DND-41 (cell line): ENCODE results near the gene ZNF281.

Experiments
- EZH2 ChIP-seq: IDR thresholded peaks from 3 replicates; pipeline ENCODE4 v1.6.1; 2012; ENCODE audit warnings: borderline replicate concordance, low read depth, mild to moderate bottlenecking, moderate library complexity, low read length, inconsistent platforms; ENCODE audit not compliant: severe bottlenecking
- TF ChIP-seq, protein P1 (sequence below): IDR thresholded peaks from 2 replicates; pipeline ENCODE4 v1.5.1; 2012; ENCODE audit warnings: borderline replicate concordance, low read length, moderate library complexity, mild to moderate bottlenecking; ENCODE audit not compliant: poor library complexity, severe bottlenecking; ENCODE audit errors: extremely low read depth

DNA sequence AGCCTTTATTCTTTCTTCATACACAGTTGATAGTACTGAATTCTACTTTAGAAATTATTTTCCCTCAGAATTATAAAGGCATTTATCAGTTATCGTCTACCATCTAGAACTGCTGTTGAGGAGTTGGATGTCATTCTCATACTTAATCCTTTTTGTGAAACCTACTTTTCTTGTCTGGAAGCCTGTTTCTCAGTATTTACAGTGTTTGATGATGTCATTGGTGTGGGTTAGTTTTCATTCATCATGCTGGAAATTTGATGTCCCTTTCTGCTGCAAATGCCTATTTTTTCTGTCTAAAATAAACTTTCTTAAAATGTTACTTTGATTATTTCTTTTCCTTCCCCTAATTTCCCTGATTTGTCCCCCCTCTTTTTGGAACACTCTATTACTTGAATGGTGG is 22.8 kb upstream of the ZNF281 start:
- TF ChIP-seq, protein P1, sequence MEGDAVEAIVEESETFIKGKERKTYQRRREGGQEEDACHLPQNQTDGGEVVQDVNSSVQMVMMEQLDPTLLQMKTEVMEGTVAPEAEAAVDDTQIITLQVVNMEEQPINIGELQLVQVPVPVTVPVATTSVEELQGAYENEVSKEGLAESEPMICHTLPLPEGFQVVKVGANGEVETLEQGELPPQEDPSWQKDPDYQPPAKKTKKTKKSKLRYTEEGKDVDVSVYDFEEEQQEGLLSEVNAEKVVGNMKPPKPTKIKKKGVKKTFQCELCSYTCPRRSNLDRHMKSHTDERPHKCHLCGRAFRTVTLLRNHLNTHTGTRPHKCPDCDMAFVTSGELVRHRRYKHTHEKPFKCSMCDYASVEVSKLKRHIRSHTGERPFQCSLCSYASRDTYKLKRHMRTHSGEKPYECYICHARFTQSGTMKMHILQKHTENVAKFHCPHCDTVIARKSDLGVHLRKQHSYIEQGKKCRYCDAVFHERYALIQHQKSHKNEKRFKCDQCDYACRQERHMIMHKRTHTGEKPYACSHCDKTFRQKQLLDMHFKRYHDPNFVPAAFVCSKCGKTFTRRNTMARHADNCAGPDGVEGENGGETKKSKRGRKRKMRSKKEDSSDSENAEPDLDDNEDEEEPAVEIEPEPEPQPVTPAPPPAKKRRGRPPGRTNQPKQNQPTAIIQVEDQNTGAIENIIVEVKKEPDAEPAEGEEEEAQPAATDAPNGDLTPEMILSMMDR, result no peak
- TF ChIP-seq EZH2, result no peak
